PC-9 (cell line): Measurements from ENCODE around the gene TOM1L2. TPM values are rescaled to one million over a fixed set of nuclear protein-coding genes. Genes with fewer than 3 reads are reported as not detected.

Source experiments
- BruUV-seq: library from RNA; stranded (reverse); fragments of 400-500 nt; replicated peaks from 2 replicates; lab custom pipeline; 2021; lab: Mats Ljungman, UMichigan
- CTCF ChIA-PET: fragments of 300-600 bp; sonication (Branson Sonifier 250); formaldehyde crosslinking; loops from one replicate; lab custom pipeline; 2022; ENCODE audit warnings: antibody characterized with exemption; lab: Charles Lee
- POLR2A ChIA-PET: fragments of 300-600 bp; sonication (Branson Sonifier 250); formaldehyde crosslinking; loops from one replicate; lab custom pipeline; 2022; ENCODE audit warnings: antibody characterized with exemption; ENCODE audit not compliant: unreplicated experiment; lab: Charles Lee
- DNase-seq, 2 experiments: peaks; one replicate each; pipeline versions ENCODE4 v3.0.0 to v3.0.0-alpha.2; 2015 to 2022; ENCODE audit warnings: mixed read lengths in 1 of 2
- H2AFZ ChIP-seq: fragments of 200-600 bp; sonication (generic); 2 replicates; pipeline ENCODE4 v1.8.1; 2017; ENCODE audit warnings: antibody characterized with exemption
- H3F3A ChIP-seq: fragments of 200-600 bp; sonication (generic); 2 replicates; pipeline ENCODE4 v1.8.1; 2017; ENCODE audit warnings: antibody characterized with exemption, mild to moderate bottlenecking, low read depth; ENCODE audit not compliant: insufficient read depth
- H3K27ac ChIP-seq: fragments of 200-600 bp; sonication (generic); 2 replicates; pipeline ENCODE4 v1.6.1; 2016; ENCODE audit warnings: mixed run types
- H3K27me3 ChIP-seq: fragments of 200-600 bp; sonication (generic); 2 replicates; pipeline ENCODE4 v1.6.1; 2016; ENCODE audit warnings: low read depth, mixed run types; ENCODE audit not compliant: insufficient read depth
- H3K36me3 ChIP-seq: fragments of 200-600 bp; sonication (generic); 2 replicates; pipeline ENCODE4 v1.6.1; 2016; ENCODE audit warnings: low read depth, mixed run types
- H3K4me1 ChIP-seq: fragments of 200-600 bp; sonication (generic); replicated peaks from 2 replicates; pipeline ENCODE4 v1.6.1; 2016; ENCODE audit warnings: mixed run types; ENCODE audit not compliant: insufficient read depth
- H3K4me2 ChIP-seq: fragments of 200-600 bp; sonication (generic); 2 replicates; pipeline ENCODE4 v1.6.1; 2017; ENCODE audit warnings: mixed run types
- H3K4me3 ChIP-seq: fragments of 200-600 bp; sonication (generic); 2 replicates; pipeline ENCODE4 v1.6.1; 2016; ENCODE audit warnings: mixed run types
- H3K79me2 ChIP-seq: fragments of 200-600 bp; sonication (generic); 2 replicates; pipeline ENCODE4 v1.6.1; 2017; ENCODE audit warnings: low read depth, mixed run types
- H3K9me2 ChIP-seq: fragments of 200-600 bp; sonication (generic); 2 replicates; pipeline ENCODE4 v1.8.1; 2017; ENCODE audit warnings: mild to moderate bottlenecking; ENCODE audit not compliant: insufficient read depth
- H3K9me3 ChIP-seq: fragments of 200-600 bp; sonication (generic); 2 replicates; pipeline ENCODE4 v1.8.1; 2016; ENCODE audit warnings: low read depth; ENCODE audit not compliant: insufficient read depth
- H4K20me1 ChIP-seq: fragments of 200-600 bp; sonication (generic); 2 replicates; pipeline ENCODE4 v1.8.1; 2017; ENCODE audit not compliant: insufficient read depth
- EZH2 ChIP-seq: fragments of 200-600 bp; sonication (generic); IDR thresholded peaks from 2 replicates; pipeline ENCODE4 v1.8.0; 2017; ENCODE audit warnings: antibody characterized with exemption, low read depth
- intact Hi-C: fragments of 100-400 bp; cut with micrococcal nuclease; formaldehyde crosslinking; loops from one replicate; pipeline ENCODE4 v1.10.0; 2022; ENCODE audit not compliant: unreplicated experiment
- total RNA-seq: library from RNA; stranded (reverse); gene quantifications from 2 replicates; pipeline ENCODE4 v1.2.3, GENCODE V29; 2021
- TF ChIP-seq, protein P1 (sequence below): fragments of 200-600 bp; sonication (generic); conservative IDR thresholded peaks from 2 replicates; pipeline ENCODE4 v1.6.1; 2017; ENCODE audit warnings: mixed run types, antibody characterized with exemption, mild to moderate bottlenecking, moderate library complexity

The TOM1L2 gene
- total RNA-seq, 1 experiment from 2014 or later = 68.5 TPM

DNA sequence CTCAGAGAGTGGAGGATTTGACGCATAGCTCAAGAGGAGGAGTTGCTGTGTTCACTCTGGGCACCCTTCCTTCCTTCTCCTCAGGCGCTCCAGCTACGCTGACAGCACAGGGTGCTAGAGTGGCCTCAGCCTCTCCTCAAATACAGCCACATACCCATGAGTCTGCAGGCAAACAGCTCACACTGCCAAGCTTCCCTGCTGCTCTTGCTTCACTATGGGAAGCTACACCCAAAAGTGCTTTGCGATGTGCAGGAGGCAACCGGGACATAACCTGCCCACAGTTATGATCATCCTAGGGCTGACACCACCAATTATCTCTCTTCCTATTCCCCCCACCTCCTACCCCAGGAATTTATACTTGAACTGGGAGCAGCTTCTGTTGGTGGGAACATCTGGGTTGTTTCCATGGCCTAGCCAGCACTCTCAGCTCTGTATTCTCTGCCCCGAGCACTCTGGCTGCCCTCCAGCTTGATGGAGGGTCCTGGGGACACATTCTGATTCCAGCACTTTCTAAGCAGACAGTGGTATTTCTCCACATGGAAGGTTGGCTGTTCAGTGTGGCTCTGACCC, 95.2 kb downstream of the TOM1L2 start:
- POLR2A ChIA-PET = no interaction called here
- CTCF ChIA-PET = no interaction called here
- DNase-seq = no peak
- no TSS peak for BruUV-seq
- no peak overlapping the region for H3K27ac ChIP-seq
- no peaks in the 10 kb centered on the region for H3K36me3 ChIP-seq
- H3K79me2 ChIP-seq = no peaks in the 10 kb centered on the region
- no peaks in the 10 kb centered on the region for H3K9me2 ChIP-seq
- no peaks in the 10 kb centered on the region for H3K9me3 ChIP-seq
- H3F3A ChIP-seq = peaks cover 12% of the 10 kb centered on the region
- intact Hi-C loops = no loop called here
- H3K4me2 ChIP-seq = no peak overlapping the region
- no peak overlapping the region for H2AFZ ChIP-seq
- TF ChIP-seq, protein P1, sequence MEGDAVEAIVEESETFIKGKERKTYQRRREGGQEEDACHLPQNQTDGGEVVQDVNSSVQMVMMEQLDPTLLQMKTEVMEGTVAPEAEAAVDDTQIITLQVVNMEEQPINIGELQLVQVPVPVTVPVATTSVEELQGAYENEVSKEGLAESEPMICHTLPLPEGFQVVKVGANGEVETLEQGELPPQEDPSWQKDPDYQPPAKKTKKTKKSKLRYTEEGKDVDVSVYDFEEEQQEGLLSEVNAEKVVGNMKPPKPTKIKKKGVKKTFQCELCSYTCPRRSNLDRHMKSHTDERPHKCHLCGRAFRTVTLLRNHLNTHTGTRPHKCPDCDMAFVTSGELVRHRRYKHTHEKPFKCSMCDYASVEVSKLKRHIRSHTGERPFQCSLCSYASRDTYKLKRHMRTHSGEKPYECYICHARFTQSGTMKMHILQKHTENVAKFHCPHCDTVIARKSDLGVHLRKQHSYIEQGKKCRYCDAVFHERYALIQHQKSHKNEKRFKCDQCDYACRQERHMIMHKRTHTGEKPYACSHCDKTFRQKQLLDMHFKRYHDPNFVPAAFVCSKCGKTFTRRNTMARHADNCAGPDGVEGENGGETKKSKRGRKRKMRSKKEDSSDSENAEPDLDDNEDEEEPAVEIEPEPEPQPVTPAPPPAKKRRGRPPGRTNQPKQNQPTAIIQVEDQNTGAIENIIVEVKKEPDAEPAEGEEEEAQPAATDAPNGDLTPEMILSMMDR = no peak
- no peak for TF ChIP-seq EZH2
- H4K20me1 ChIP-seq = no peaks in the 10 kb centered on the region
- H3K27me3 ChIP-seq = no peaks in the 10 kb centered on the region
- H3K4me1 ChIP-seq = peaks cover 15% of the 10 kb centered on the region
- no peak overlapping the region for H3K4me3 ChIP-seq

DNA sequence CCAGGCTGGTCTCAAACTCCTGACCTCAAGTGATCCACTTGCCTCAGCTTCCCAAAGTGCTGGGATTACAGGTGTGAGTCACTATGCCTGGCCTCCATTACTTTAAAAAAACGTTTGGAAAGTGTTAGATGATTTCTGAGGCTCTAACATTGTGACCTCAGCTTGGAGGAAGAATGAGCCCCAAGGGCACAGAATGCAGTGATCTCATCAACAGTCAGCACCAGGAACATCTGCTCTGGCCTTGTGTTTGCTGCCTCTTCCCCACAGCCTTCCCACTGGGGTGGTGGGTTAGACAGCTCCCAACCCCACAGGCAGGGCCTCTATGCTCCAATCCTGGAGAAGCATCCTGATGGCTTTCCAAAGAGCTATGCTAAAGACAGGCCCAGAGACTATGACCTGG, 97.7 kb downstream of the TOM1L2 start:
- H3K27me3 ChIP-seq = no peaks in the 10 kb centered on the region
- H3K4me3 ChIP-seq = no peak overlapping the region
- H3K79me2 ChIP-seq = no peaks in the 10 kb centered on the region
- H4K20me1 ChIP-seq = no peaks in the 10 kb centered on the region
- H3F3A ChIP-seq = peaks cover 12% of the 10 kb centered on the region
- H3K4me1 ChIP-seq = peaks cover 15% of the 10 kb centered on the region
- no peaks in the 10 kb centered on the region for H3K9me3 ChIP-seq
- ChIA-PET POLR2A (no interaction called here), CTCF (no interaction called here)
- no TSS peak for BruUV-seq
- H3K4me2 ChIP-seq = no peak overlapping the region
- no peaks in the 10 kb centered on the region for H3K36me3 ChIP-seq
- intact Hi-C loops = no loop called here
- DNase-seq = peak in 1 of 2 experiments; percentile 70
- no peak overlapping the region for H2AFZ ChIP-seq
- no peak for TF ChIP-seq EZH2
- TF ChIP-seq, protein P1 = no peak
- H3K27ac ChIP-seq = no peak overlapping the region
- H3K9me2 ChIP-seq = no peaks in the 10 kb centered on the region

DNA sequence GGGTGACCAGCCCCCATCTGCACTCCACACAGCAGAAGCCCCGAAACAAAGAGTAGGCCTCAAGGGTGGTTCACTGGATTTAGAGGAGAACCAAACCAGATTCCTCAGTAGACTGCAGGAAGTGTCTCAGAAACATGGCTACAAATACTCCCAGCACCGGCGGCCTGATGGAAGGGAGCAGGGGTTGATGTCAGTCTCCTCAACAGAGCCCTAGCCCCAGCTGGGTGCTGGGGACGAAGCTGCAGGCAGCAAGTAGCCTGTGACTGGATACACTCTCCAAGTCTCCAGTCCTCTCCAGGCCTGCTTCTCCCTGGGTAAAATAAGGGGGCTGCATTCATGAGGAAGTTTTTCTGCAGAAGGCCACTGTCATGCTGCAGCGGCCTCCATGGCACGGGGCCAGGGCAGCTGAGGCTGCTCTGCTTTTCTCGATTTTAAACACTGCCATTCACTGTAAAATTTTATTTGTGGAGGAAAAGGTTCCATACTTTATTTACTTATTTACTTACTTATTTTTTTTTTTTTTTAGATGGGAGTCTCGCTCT, 98.7 kb downstream of the TOM1L2 start:
- H3K9me3 ChIP-seq = no peaks in the 10 kb centered on the region
- no peaks in the 10 kb centered on the region for H3K36me3 ChIP-seq
- no peaks in the 10 kb centered on the region for H3K9me2 ChIP-seq
- peaks cover 15% of the 10 kb centered on the region for H3K4me1 ChIP-seq
- intact Hi-C loops = no loop called here
- H3F3A ChIP-seq = peaks cover 12% of the 10 kb centered on the region
- no peak overlapping the region for H3K4me3 ChIP-seq
- no TSS peak for BruUV-seq
- ChIA-PET CTCF (no interaction called here), POLR2A (no interaction called here)
- H3K27me3 ChIP-seq = no peaks in the 10 kb centered on the region
- H3K4me2 ChIP-seq = no peak overlapping the region
- H4K20me1 ChIP-seq = no peaks in the 10 kb centered on the region
- H3K27ac ChIP-seq = no peak overlapping the region
- no peaks in the 10 kb centered on the region for H3K79me2 ChIP-seq
- H2AFZ ChIP-seq = no peak overlapping the region
- TF ChIP-seq, protein P1 = no peak
- TF ChIP-seq EZH2 = no peak
- DNase-seq = no peak
